Measurements from ENCODE around the gene SERPINB11. TPM values are rescaled to one million over a fixed set of nuclear protein-coding genes. Genes with fewer than 3 reads are reported as not detected.
"Not testable (repeated sequence)": the region's sequence is repeated elsewhere in the genome, so short reads cannot be mapped to it uniquely, and the experiment has no call there.

The SERPINB11 gene
- not detected for polyA plus RNA-seq (ENCODE audit: insufficient read length in 3 of 3)
- long read RNA-seq, donor 1, result 0 reads
- long read RNA-seq, donor 2, result 0 reads
- long read RNA-seq, donor 3, result 0 reads
- long read RNA-seq, donor 4, result 0 reads
- long read RNA-seq, donor 5, result 0 reads
- long read RNA-seq, donor 6, result 0 reads
- long read RNA-seq, donor 7, result 0 reads
- long read RNA-seq, donor 8, result 0 reads
- long read RNA-seq, donor 9, result 0 reads
- long read RNA-seq, donor 10, result 0 reads
- long read RNA-seq, donor 11, result 0 reads
- long read RNA-seq, donor 12, result 0 reads
- long read RNA-seq, donor 13, result 0 reads
- long read RNA-seq, donor 14, result 0 reads
- long read RNA-seq, donor 15, result 0 reads
- long read RNA-seq, donor 16, result 0 reads

GRCh38 chr18:63702660-63703059 is at the start of gene SERPINB11:
Gene SERPINB11, plus strand, starts transcription at chr18:63702960. Its CDS starts 7,234 bp downstream, at chr18:63710194.
- DNase-seq, result no peak

GRCh38 chr18:63658920-63659319 is 43.8 kb upstream of the SERPINB11 start:
- not testable (repeated sequence) for DNase-seq

DNA sequence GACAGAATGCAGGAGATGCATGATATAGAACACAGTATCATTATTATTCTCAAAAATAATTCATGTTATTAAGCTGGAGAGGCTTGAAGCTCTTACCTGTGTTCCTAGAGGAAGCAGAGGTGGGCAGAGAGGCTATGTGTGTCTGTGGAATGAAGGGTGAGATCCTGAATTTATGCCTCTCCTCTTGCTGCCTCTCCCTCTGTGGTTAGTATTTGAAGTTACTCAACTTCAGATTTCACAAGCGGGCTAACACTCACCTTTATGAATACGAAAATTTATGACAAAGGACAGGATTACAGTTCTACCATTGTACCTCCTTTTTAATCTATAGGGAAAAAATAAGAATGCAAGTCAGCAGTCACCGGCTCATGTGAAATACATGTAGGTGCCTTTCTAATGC is 41.0 kb upstream of the SERPINB11 start, which contains the start of gene SERPINB3:
Gene SERPINB3, minus strand, starts transcription at position 144 of the 400 bp plus-strand sequence. CDS start 677 bp downstream, outside the sequence.
- DNase-seq, result not testable (repeated sequence)

DNA sequence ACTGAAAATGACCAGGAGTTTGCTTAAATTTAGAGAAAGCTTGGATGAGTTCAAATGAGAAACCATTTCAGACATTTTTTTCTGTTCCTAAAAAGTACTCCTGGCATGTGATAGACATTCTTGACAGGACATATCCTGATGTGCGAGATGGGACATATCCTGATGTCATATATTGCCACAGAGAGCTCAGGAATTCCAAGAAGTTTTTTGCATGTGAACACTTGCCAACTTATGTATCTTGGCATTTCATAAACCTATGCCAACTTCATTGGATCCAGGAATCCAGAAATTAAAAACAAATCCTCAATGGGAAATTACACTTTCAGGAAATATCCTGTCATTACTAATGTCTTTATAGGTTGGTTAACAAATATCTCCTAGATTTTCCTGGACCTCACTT is 38.2 kb upstream of the SERPINB11 start:
- no peak for DNase-seq

GRCh38 chr18:63676526-63677323 is 26.0 kb upstream of the SERPINB11 start:
- DNase-seq, result no peak

- DNase-seq, result no peak
These were observed 25.1 kb upstream of the SERPINB11 start for GRCh38 chr18:63677500-63678225.

DNA sequence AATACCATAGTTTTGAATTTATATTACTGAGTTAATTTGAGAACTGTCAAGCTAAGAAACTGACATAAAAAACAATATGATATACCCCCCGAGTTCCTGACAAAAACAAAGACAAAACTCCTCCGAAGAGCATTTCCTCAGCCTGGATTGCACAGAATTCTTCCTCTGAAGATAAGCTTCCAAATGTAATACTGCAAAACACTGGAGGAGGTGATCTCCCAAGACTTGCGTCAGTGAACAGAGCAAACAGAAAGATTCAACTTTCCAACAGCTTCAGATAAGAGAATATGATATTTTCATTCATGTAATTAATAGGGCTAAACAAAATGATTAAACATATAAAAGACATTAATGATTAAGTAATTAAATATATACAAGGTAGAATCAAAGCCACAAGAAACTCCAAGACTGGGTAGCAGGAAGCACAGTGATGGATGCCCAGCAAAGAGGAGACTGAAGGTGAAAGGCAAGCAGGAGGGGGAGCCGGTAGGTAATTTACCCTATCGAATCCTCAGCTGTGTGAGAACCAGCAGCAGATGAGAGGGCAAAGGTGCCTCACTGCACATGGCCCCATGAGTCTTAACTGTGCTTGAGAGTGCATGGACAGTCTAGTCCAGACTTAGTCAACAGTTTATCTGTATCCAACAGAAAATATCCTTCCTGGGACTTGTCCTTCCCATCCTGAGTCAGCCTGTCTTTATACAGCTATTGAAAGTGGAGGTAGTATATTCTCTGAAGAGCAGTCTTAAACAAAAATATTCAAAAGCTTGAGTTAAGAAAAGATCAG is 22.7 kb upstream of the SERPINB11 start:
- DNase-seq, result no peak

GRCh38 chr18:63681449-63682340 is 21.1 kb upstream of the SERPINB11 start:
- DNase-seq, result peak; percentile 56

- DNase-seq, result no peak
These were observed 19.6 kb upstream of the SERPINB11 start for GRCh38 chr18:63683152-63683551.

DNA sequence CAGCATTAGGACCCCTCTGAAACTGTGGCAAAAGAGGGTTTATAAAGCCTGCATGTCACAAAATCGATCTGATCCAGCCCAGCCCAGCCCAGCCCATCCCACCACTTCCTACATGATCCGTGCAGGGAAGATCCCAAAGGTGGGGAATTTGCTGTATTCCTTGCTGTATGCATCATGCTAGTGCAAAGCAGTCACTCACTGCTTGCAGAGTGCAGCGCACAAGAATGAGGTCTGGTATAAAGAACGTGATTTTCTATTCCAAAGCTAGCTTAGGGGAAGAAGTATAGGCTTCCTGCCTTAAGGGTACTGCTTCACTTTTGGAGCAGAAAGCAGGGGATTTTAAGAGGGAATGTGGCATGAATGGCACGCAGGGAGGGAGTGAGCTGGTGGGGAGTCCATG is 18.9 kb upstream of the SERPINB11 start:
- no peak for DNase-seq

- DNase-seq, result no peak
These were observed 18.0 kb upstream of the SERPINB11 start for GRCh38 chr18:63684718-63685117.

- no peak for DNase-seq
These were observed 15.9 kb upstream of the SERPINB11 start for GRCh38 chr18:63686871-63687270.

- no peak for DNase-seq
These were observed 13.7 kb upstream of the SERPINB11 start for GRCh38 chr18:63689064-63689463.

DNA sequence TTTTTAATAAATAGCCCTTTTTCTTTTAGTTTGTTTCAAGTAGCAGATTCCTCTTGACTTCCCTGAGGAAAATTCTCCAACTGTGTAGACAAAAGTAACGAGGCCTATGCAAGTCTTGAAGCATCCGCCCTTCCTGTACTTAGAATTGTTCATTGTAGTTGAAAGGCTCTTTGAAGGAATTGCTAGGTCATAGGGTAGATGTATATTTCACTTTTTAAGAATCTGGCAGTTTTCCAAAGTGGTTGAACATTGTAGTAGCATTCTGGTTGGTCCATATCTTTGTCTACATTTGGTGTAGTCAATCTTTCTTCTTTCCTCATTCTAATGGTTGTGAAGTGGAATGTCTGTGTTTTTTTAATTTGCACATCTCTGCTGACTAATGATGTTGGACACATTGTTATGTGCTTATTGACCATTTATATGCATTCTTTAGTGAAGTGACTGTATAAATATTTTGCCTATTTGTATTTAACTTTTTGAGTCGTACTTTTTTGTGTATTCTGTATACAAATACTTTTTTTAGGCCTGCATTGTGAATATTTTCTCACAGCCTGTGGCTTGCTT is 5.6 kb upstream of the SERPINB11 start:
- no peak for DNase-seq

GRCh38 chr18:63700501-63700900 is 2.3 kb upstream of the SERPINB11 start:
- DNase-seq, result no peak

- no peak for DNase-seq
These were observed 808 bp upstream of the SERPINB11 start for GRCh38 chr18:63701952-63702351.

GRCh38 chr18:63705401-63705800 is 2.6 kb downstream of the SERPINB11 start:
- no peak for DNase-seq

DNA sequence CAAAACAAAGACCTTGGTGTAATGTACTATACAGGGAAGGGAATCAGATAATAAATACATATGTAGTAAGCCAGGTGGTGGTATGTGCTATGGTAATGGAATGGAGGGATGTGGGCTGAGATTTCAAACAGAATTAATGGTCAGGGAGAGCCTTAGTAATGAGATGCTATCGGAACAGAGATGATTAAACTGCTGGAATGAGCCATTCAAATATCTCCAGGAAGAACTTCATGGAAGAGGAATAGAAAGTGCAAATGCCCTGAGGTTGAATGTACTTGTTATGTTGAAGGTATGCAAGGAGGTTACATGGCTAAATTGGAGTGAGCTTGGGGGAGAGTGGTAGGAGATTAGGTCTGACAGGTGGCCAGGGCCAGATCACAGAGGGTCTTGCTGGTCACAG is 5.1 kb downstream of the SERPINB11 start:
- DNase-seq, result no peak

- DNase-seq, result no peak
These were observed 5.9 kb downstream of the SERPINB11 start for GRCh38 chr18:63708650-63709049.
